PC-3 (cell line): ENCODE measurements around the gene UBAP2.

Source experiments
- EZH2 ChIP-seq: fragments of 300-600 bp; sonication (generic); IDR thresholded peaks from one replicate; pipeline ENCODE4 v1.6.1; 2017; ENCODE audit warnings: antibody characterized with exemption, mild to moderate bottlenecking, low read length; ENCODE audit not compliant: unreplicated experiment
- EZH2phosphoT487 ChIP-seq: fragments of 300-600 bp; sonication (generic); IDR thresholded peaks from 2 replicates; pipeline ENCODE4 v1.6.1; 2018; ENCODE audit warnings: mild to moderate bottlenecking, antibody characterized with exemption, low read length, borderline replicate concordance
- TF ChIP-seq, protein P1 (sequence below): fragments of 300-600 bp; sonication (generic); conservative IDR thresholded peaks from 2 replicates; pipeline ENCODE4 v1.5.1; 2017; ENCODE audit warnings: antibody characterized with exemption, low read depth, mild to moderate bottlenecking, low read length

- TF ChIP-seq, protein P1, sequence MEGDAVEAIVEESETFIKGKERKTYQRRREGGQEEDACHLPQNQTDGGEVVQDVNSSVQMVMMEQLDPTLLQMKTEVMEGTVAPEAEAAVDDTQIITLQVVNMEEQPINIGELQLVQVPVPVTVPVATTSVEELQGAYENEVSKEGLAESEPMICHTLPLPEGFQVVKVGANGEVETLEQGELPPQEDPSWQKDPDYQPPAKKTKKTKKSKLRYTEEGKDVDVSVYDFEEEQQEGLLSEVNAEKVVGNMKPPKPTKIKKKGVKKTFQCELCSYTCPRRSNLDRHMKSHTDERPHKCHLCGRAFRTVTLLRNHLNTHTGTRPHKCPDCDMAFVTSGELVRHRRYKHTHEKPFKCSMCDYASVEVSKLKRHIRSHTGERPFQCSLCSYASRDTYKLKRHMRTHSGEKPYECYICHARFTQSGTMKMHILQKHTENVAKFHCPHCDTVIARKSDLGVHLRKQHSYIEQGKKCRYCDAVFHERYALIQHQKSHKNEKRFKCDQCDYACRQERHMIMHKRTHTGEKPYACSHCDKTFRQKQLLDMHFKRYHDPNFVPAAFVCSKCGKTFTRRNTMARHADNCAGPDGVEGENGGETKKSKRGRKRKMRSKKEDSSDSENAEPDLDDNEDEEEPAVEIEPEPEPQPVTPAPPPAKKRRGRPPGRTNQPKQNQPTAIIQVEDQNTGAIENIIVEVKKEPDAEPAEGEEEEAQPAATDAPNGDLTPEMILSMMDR = no peak
- TF ChIP-seq EZH2 (no peak), EZH2phosphoT487 (no peak)
Measured at GRCh38 chr9:34096751-34097150, 48.1 kb upstream of the UBAP2 start.
